HepG2 (cell line): ENCODE data around the gene FTL. TPM values are rescaled to one million over a fixed set of nuclear protein-coding genes. Genes with fewer than 3 reads are reported as not detected.

Source experiments
- BRCA1 ChIP-seq: sonication (generic); formaldehyde crosslinking; IDR thresholded peaks from 2 replicates; pipeline ENCODE4 v1.4.0; 2020; ENCODE audit warnings: missing genetic modification reagents
- CAMTA2 ChIP-seq: sonication (generic); formaldehyde crosslinking; IDR thresholded peaks from 2 replicates; pipeline ENCODE4 v1.4.0; 2020; ENCODE audit warnings: mild to moderate bottlenecking, missing genetic modification reagents, borderline replicate concordance
- CBFB ChIP-seq: sonication (generic); formaldehyde crosslinking; IDR thresholded peaks from 2 replicates; pipeline ENCODE4 v1.4.0; 2020; ENCODE audit warnings: missing genetic modification reagents
- CHCHD3 ChIP-seq: sonication (generic); formaldehyde crosslinking; IDR thresholded peaks from 2 replicates; pipeline ENCODE4 v1.8.0; 2022; ENCODE audit warnings: mild to moderate bottlenecking, missing genetic modification reagents, moderate library complexity
- GTF2F1 ChIP-seq: fragments of 150-350 bp; IDR thresholded peaks from 2 replicates; pipeline ENCODE4 v1.6.1; 2014; ENCODE audit warnings: low read length
- KDM2A ChIP-seq: sonication (generic); formaldehyde crosslinking; IDR thresholded peaks from 2 replicates; pipeline ENCODE4 v1.4.0; 2020; ENCODE audit warnings: low read depth, missing genetic modification reagents, borderline replicate concordance
- KDM3A ChIP-seq: IDR thresholded peaks from 2 replicates; pipeline ENCODE4 v1.6.1; 2018; ENCODE audit warnings: low read depth, missing compliant biosample characterization
- MBNL3 ChIP-seq: fragments of 250-450 bp; sonication (Bioruptor Pico); conservative IDR thresholded peaks from 2 replicates; pipeline ENCODE4 v1.8.0; 2022; ENCODE audit warnings: mild to moderate bottlenecking, inconsistent platforms
- NCOA2 ChIP-seq: sonication (generic); formaldehyde crosslinking; IDR thresholded peaks from 2 replicates; pipeline ENCODE4 v1.8.0; 2022; ENCODE audit warnings: inconsistent platforms
- POGZ ChIP-seq: sonication (generic); formaldehyde crosslinking; IDR thresholded peaks from 2 replicates; pipeline ENCODE4 v1.4.0; 2020; ENCODE audit warnings: mild to moderate bottlenecking, missing genetic modification reagents
- SIN3A ChIP-seq: IDR thresholded peaks from 2 replicates; pipeline ENCODE4 v1.6.1; 2011; ENCODE audit warnings: low read depth, mild to moderate bottlenecking, control low read depth, low read length, borderline replicate concordance
- SRSF1 ChIP-seq: fragments of 200-400 bp; formaldehyde crosslinking; optimal IDR thresholded peaks from 2 replicates; pipeline ENCODE3; 2017; ENCODE audit warnings: mild to moderate bottlenecking, low read depth, low read length, moderate library complexity
- USF2 ChIP-seq, 2 experiments: sonication (generic) in 1 of 2; formaldehyde crosslinking in 1 of 2; IDR thresholded peaks; 2 replicates each; pipeline versions ENCODE4 v1.5.1 to v1.6.1; 2011 to 2020; ENCODE audit warnings: borderline replicate concordance in 1 of 2, low read depth in 1 of 2, low read length in 1 of 2, mild to moderate bottlenecking in 1 of 2, missing genetic modification reagents in 1 of 2, moderate library complexity in 1 of 2
- ZFP62 ChIP-seq: sonication (generic); formaldehyde crosslinking; IDR thresholded peaks from 2 replicates; pipeline ENCODE4 v1.4.0; 2020; ENCODE audit warnings: missing genetic modification reagents
- ZNF629 ChIP-seq: sonication (generic); formaldehyde crosslinking; conservative IDR thresholded peaks from 2 replicates; pipeline ENCODE4 v1.5.0; 2020; ENCODE audit warnings: missing genetic modification reagents
- ZSCAN22 ChIP-seq: sonication (generic); formaldehyde crosslinking; IDR thresholded peaks from 2 replicates; pipeline ENCODE4 v1.4.0; 2020; ENCODE audit warnings: mild to moderate bottlenecking, missing genetic modification reagents
- polyA plus RNA-seq, 8 experiments: library from polyadenylated mRNA; depleted of rRNA in 3 of 8; stranded (reverse) in 7 of 8; unstranded in 1 of 8; fragments of >200 nt; fragmentation: Illumina TruSeq in 4 of 8; extraction: Trizol in 4 of 8; gene quantifications; 2 replicates each; pipeline versions ENCODE4 v1.2.1 to v1.2.3, GENCODE V29; 2011 to 2016; ENCODE audit warnings: low read depth in 4 of 8, missing spikeins in 1 of 8, mixed read lengths in 1 of 8; ENCODE audit not compliant: insufficient read depth in 1 of 8
- total RNA-seq, 5 experiments: library from RNA; depleted of rRNA; stranded (reverse); fragments of >200 nt; fragmentation: Illumina TruSeq; extraction: Trizol; gene quantifications; 2 replicates each; pipeline ENCODE4 v1.2.3, GENCODE V29; 2016; ENCODE audit warnings: low read depth in 1 of 5
- TF ChIP-seq, protein P1 (sequence below): sonication (generic); formaldehyde crosslinking; IDR thresholded peaks from 2 replicates; pipeline ENCODE4 v1.4.0; 2020; ENCODE audit warnings: mild to moderate bottlenecking, missing genetic modification reagents
- TF ChIP-seq, protein P2 (sequence below): sonication (generic); formaldehyde crosslinking; IDR thresholded peaks from 2 replicates; pipeline ENCODE4 v1.4.0; 2020; ENCODE audit warnings: missing genetic modification reagents
- TF ChIP-seq, protein P3 (sequence below): sonication (generic); formaldehyde crosslinking; IDR thresholded peaks from 2 replicates; pipeline ENCODE4 v1.4.0; 2020; ENCODE audit warnings: missing genetic modification reagents

FTL gene
- total and polyA plus RNA-seq, 2 of the 13 experiments (the other 11 are each of a cell fraction or from before 2014, with no cell fraction given): 2,721 to 8,800 TPM

- no peak for TF ChIP-seq ZSCAN22
- peak; percentile 85 for TF ChIP-seq SRSF1
- TF ChIP-seq, protein P1, sequence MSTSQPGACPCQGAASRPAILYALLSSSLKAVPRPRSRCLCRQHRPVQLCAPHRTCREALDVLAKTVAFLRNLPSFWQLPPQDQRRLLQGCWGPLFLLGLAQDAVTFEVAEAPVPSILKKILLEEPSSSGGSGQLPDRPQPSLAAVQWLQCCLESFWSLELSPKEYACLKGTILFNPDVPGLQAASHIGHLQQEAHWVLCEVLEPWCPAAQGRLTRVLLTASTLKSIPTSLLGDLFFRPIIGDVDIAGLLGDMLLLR (CRISPR knock-in tag): no peak
- peak; percentile 80 for TF ChIP-seq KDM2A
- peak; percentile 72; the same call in 1 of the 2 replicates for TF ChIP-seq NCOA2 (CRISPR knock-in tag)
- TF ChIP-seq, protein P2, sequence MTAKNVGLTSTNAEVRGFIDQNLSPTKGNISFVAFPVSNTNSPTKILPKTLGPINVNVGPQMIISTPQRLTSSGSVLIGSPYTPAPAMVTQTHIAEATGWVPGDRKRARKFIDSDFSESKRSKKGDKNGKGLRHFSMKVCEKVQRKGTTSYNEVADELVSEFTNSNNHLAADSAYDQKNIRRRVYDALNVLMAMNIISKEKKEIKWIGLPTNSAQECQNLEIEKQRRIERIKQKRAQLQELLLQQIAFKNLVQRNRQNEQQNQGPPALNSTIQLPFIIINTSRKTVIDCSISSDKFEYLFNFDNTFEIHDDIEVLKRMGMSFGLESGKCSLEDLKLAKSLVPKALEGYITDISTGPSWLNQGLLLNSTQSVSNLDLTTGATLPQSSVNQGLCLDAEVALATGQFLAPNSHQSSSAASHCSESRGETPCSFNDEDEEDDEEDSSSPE: peak; percentile 50; the same call in 1 of the 2 replicates
- no peak for TF ChIP-seq CHCHD3 (CRISPR knock-in tag)
- TF ChIP-seq ZNF629: peak; percentile 40; the same call in 1 of the 2 replicates
- no peak for TF ChIP-seq USF2 (IDR thresholded peaks at IDR 0.05; ENCODE audit: low read depth, low read length)
- TF ChIP-seq USF2 (CRISPR knock-in tag; IDR thresholded peaks at IDR 0.05; ENCODE audit: borderline replicate concordance): 0 out of 2 replicates have a peak, but pooled peaks have one; percentile 42
- peak; percentile 94 for TF ChIP-seq SIN3A
- peak; percentile 97 for TF ChIP-seq ZFP62 (CRISPR knock-in tag)
- peak; percentile 93 for TF ChIP-seq GTF2F1
- TF ChIP-seq CBFB (CRISPR knock-in tag): peak; percentile 87
- peak; percentile 83; the same call in 1 of the 2 replicates for TF ChIP-seq KDM3A
- TF ChIP-seq CAMTA2 (CRISPR knock-in tag): no peak
- 0 out of 2 replicates have a peak, but pooled peaks have one; percentile 41 for TF ChIP-seq MBNL3 (CRISPR knock-in tag)
- TF ChIP-seq, protein P3, sequence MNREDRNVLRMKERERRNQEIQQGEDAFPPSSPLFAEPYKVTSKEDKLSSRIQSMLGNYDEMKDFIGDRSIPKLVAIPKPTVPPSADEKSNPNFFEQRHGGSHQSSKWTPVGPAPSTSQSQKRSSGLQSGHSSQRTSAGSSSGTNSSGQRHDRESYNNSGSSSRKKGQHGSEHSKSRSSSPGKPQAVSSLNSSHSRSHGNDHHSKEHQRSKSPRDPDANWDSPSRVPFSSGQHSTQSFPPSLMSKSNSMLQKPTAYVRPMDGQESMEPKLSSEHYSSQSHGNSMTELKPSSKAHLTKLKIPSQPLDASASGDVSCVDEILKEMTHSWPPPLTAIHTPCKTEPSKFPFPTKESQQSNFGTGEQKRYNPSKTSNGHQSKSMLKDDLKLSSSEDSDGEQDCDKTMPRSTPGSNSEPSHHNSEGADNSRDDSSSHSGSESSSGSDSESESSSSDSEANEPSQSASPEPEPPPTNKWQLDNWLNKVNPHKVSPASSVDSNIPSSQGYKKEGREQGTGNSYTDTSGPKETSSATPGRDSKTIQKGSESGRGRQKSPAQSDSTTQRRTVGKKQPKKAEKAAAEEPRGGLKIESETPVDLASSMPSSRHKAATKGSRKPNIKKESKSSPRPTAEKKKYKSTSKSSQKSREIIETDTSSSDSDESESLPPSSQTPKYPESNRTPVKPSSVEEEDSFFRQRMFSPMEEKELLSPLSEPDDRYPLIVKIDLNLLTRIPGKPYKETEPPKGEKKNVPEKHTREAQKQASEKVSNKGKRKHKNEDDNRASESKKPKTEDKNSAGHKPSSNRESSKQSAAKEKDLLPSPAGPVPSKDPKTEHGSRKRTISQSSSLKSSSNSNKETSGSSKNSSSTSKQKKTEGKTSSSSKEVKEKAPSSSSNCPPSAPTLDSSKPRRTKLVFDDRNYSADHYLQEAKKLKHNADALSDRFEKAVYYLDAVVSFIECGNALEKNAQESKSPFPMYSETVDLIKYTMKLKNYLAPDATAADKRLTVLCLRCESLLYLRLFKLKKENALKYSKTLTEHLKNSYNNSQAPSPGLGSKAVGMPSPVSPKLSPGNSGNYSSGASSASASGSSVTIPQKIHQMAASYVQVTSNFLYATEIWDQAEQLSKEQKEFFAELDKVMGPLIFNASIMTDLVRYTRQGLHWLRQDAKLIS (CRISPR knock-in tag): peak; percentile 99
- peak; percentile 97 for TF ChIP-seq BRCA1 (CRISPR knock-in tag)
- no peak for TF ChIP-seq POGZ (CRISPR knock-in tag)
These were observed at the start of gene FTL (continued) for GRCh38 chr19:48965040-48965805.
